Activated T-helper 1 cell treated with anti-CD3 and anti-CD28 coated beads, Interleukin-2, amount 50 U/mL, for 16 hours (primary cell): ENCODE results near the gene TIMM17B.
"Not testable (repeated sequence)": the region's sequence is repeated elsewhere in the genome, so short reads cannot be mapped to it uniquely, and the experiment has no call there.

Experiments used
- DNase-seq, 2 donors: peaks; one replicate each; pipeline ENCODE4 v3.0.0-alpha.2; 2020; ENCODE audit warnings: low read depth in 1 of 2, low spot score in 1 of 2

Gene TIMM17B

DNA sequence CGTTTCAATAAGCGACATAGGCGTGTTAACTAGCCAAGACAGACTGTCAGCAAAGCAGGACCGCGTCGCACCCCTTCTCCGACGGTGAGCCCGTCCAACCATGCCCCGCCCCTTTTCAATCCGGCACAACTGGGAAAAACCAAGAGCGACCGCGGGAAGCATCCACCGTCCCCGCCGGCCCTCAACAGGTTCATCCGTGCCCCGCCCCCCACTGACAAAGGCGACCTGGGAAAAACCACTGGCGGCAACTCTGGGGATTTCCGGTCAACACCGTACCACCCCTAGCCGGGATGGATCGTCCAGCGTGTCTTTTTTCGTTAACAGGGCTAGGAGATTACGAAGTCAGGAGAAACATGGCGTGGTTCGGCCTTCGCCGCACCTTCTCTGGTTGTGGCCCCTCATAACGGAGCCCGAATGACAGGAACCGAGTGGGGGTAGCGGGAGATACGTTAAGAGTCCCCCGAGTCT lies 377 bp downstream of the TIMM17B start:
- no peak for DNase-seq

- no peak for DNase-seq
Observed at GRCh38 chrX:48896611-48897011, 957 bp downstream of the TIMM17B start.

DNA sequence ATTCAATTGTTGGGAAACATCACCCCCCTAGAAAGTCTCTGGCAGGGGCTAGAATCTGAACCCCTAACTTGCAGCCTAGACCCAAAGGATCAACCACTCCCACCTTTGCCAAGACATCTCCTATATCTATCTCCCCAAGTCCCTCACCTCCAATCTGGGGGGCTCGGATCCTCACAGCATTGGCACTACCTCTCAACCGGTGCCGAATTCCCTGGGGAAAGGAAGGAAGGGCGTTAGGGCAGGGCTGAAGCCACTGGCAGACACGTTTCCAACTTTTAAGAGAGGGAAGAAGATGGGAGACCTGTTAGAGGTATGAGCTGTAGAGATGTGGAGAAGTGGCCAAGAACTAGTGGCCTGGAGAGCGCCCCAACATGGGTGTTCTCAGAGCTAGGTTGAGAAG lies 2.7 kb downstream of the TIMM17B start:
- no peak for DNase-seq

- DNase-seq: no peak
Observed at GRCh38 chrX:48893556-48894348, 3.8 kb downstream of the TIMM17B start.

DNA sequence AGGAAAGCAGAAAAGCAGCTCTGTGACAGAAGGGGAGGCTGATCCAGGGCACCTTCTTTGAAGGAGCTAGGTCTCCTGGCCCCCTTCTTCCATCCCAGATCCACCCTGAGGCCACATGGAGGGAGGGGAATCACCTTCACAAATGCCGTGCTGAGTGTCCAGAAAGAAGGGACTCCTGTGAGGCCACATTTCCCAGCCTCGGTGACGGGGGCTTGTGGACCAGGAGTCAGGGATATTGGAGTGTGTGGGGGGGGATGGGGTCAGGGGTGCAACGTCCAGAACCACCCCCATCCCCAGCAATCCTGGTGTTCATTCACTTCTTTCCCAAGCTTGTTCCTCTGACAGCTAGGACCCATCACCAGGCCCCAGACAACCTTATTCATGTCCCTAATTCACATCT lies 4.7 kb downstream of the TIMM17B start:
- no peak for DNase-seq

DNA sequence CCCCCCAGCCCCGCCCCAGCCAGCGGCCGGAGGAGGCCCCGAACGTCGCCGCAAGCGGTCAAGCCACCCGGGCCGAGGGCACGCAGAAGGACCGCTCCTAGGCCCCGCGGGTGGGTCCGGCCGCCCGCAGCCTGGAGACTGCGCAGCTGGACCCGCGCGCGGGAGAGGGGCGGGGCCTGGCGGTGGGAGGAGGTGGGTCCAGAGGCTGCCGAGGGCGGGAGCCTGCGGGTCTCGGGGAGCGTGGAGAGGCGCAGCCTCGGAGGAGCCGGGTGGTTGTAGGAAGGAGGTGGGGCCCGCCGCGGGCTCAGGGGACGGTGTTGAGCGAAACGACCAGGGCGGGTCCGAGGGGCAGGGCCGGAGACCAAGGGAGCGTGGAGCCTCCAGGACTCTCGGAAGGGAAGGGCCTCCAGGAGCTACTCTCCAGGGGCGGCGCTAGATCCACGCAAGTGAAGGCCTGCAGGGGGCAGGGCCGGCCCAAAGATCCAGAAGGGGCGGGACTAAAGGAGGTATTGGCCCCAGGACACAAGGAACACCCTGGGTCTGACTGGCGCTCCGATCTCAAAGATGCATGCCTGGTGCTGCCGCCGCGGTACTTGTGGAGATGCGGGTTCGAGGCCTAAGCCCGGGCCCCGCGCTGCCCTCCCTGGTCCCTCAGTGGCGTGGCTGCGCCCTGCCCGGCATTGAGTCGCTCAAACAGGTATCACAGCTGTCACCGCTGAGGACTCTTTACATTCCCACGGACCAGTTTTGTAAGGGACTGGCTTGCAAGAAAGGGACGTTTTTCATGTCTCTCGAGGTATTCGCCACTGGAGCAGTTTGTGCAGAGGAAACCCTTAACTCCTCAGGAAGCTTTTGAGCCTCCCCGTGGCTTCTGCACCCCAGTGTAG lies 5.9 kb downstream of the TIMM17B start:
- DNase-seq: peak; percentile 39 to 55

DNA sequence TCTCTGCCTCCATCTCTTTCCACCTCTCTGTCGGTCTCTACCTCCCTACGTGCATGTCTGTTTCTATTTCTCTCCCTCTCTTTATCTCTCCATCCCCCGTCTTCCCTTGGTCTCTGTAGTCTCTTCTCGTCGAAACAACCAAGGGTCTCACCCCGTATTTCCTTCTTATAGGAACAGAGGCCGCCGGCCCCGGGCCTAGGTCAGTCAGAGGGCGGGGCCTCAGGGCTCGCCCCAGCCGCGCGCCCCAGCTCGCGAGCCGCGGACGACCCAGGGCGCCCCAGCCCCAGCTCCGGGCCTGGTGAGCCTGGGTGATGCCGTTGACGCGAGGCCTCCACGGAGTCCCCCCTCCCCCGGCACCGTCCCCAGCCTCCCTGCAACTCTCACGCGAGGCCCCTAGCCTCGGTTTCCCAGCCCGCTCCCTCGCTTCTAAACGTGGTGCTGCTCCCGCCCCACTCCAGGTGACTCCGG lies 6.6 kb downstream of the TIMM17B start:
- DNase-seq: no peak

- no peak for DNase-seq
Observed at GRCh38 chrX:48890296-48890925, 7.2 kb downstream of the TIMM17B start.

DNA sequence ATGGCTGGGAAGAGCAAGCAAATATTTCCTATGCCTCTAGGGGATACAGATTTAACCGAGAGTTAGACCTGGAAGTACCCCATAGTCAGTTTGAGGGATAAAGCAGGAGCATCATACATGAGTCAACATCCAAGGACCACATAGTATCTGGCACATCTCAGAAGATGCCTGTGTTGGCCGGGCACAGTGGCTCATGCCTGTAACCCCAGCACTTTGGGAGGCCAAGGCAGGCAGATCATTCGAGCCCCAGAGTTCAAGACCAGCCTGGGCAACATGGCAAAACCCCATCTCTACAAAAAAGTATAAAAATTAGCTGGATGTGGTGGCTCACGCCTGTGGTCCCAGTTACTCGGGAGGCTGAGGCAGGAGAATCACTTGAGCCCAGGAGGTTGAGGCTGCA lies 11.0 kb downstream of the TIMM17B start:
- DNase-seq: not testable (repeated sequence)

DNA sequence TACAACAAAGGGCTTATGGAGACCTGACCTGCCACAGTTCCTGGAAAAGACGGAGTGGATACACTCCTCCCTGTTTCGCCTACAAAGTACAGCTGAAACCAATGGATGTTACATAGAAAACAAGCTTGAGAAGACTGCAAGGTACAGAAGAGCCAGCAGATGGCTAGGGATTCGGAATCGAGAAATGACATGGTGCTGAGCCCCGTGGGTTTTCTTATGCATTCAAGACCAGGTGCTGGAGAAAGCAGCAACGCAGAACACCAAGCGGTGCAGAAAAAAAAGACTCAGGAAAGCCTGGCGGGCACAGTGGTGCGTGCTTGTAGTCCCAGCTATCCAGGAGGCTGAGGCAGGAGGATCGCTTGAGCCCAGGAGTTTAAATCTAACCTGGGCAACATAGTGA lies 13.8 kb downstream of the TIMM17B start:
- DNase-seq: no peak

GRCh38 chrX:48876944-48877343 lies 20.6 kb downstream of the TIMM17B start:
- DNase-seq: not testable (repeated sequence)

- DNase-seq: not testable (repeated sequence)
Observed at GRCh38 chrX:48872017-48872416, 25.6 kb downstream of the TIMM17B start.

DNA sequence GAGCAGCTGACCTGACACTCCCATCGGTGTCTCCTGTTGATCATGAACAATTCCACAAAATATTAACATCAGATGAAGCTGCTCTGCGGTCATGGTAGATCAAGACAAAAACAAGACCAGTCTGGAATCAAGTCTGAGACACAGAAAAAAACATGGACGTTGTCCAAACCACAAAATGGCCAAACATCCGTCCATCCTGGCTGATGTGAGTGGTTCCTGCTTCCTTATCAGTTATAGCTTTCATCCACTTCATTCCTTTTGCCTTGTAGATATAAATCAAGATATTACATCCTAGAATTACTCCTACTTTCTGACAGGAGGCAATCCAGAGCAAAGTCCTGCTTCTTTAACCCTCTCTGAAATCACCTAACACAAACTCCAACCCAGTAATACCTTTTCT lies 33.4 kb downstream of the TIMM17B start:
- DNase-seq: no peak

DNA sequence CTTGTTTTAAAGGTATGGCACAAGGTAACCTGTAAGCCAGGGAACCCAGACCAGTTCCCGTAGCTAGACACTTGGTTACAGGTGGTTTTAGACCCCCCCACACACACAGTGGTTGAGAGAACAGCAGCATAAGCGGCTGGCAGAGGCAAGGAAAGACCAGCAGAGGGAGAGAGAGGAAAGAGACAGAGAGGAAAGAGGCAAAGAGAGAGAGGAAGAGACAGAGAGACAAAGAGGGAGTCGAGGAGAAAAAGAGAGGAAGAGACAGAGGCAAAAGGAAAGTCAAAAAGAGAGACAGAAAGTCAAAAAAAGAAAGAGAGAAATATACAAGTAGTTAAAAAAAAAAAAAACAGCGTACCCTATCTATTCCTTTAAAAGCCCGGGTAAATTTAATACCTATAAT lies 42.7 kb downstream of the TIMM17B start:
- DNase-seq: no peak

GRCh38 chrX:48854121-48854804 lies 43.3 kb downstream of the TIMM17B start:
- not testable (repeated sequence) for DNase-seq

DNA sequence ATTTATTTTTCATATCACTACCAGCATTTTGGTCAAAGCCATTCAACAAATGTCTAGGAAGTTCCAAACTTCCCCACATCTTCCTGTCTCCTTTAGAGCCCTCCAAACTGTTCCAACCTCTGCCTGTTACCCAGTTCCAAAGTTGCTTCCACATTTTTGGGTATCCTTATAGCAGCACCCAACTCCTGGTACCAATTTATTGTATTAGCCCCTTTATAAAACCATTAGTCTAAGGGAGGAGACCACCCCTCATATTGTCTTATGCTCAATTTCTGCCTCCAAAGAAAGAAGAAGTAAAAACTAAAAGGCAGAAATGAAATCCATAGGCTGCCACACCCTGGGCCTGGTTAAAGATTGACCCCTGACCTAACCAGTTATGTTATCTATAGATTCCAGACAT lies 44.1 kb downstream of the TIMM17B start:
- DNase-seq: not testable (repeated sequence)

GRCh38 chrX:48852857-48853256 lies 44.7 kb downstream of the TIMM17B start:
- no peak for DNase-seq

DNA sequence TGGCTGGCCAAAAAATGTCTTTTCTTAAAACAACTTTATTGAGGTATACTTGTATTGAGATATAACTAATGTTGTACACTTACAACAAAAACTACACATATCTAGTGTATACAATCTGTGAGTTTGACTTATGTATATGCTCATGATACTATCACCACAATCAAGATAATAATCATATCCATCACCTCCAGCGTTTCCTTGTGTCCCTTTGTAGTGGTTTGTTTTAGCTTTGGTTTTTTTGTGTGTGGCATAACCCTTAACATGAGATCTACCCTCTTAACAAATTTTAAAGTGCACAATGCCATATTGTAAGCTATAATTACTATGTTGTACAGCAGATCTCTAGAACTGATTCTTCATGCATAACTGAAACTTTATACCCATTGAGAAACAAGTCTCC lies 48.7 kb downstream of the TIMM17B start:
- DNase-seq: no peak
